ENCODE measurements around the gene FAM3A.

The FAM3A gene

GRCh38 chrX:154534526-154535322 is 18.7 kb upstream of the FAM3A start:
- DNase-seq = peak; percentile 78

DNA sequence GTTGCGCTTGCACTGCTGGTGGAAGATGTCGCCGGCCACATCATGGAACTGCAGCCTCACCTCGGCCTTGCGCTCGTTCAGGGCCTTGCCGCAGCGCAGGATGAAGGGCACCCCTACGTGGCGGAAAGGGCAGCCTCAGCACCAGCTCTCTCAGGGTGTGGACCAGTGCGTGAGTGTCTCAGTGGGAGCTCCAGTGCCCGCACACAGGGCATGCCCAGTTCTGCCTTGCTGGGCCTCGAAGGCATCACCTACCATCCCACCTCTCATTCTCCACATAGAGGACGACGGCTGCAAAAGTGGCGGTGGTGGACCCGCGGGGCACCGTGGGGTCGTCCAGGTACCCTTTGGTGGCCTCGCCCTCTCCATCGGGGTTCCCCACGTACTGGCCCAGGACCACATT is 16.7 kb upstream of the FAM3A start:
- no peak for DNase-seq

GRCh38 chrX:154531626-154532025 is 15.6 kb upstream of the FAM3A start:
- peak; percentile 24 for DNase-seq

- DNase-seq = no peak
Measured at GRCh38 chrX:154530286-154530685, 14.3 kb upstream of the FAM3A start.

GRCh38 chrX:154529206-154529612 is 13.2 kb upstream of the FAM3A start:
- no peak for DNase-seq

DNA sequence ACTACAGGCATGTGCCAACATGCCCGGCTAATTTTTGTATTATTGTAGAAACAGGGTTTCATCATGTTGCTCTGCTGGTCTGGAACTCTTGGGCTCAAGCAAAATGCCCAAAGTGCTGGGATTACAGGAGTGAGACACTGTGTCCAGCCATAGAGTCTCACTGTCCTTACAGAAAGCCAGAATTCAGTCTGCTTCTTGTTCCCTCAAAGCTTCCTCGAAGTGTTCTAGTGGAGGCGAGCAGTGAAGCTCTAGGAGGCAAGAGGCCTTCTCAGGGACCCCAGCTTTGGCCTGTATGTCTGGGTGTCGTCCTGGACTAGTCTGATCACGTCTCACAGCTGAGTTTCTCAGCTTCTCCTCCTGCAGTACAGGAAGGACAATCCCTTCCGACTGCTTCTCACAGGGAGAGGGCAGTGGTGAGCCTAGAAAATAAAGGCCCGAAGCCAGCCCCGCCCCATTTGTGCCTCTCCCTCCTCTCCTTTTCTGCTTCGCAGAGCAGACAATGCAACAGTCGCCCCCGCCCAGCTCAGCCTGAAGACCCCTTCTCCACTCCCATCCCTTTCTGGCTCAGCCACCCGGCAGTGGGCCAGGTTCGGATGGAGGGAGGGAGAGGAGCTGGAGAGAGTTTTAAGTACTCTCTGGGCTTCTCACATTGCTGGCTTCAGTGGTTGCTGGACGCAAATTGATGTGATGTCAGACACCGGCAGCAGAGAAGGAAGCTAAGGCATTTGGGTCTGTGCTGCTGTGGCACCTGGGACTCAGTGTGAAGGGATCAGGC is 11.1 kb upstream of the FAM3A start:
- peak; percentile 71 for DNase-seq

- no peak for DNase-seq
Measured at GRCh38 chrX:154525606-154526490, 9.8 kb upstream of the FAM3A start.

DNA sequence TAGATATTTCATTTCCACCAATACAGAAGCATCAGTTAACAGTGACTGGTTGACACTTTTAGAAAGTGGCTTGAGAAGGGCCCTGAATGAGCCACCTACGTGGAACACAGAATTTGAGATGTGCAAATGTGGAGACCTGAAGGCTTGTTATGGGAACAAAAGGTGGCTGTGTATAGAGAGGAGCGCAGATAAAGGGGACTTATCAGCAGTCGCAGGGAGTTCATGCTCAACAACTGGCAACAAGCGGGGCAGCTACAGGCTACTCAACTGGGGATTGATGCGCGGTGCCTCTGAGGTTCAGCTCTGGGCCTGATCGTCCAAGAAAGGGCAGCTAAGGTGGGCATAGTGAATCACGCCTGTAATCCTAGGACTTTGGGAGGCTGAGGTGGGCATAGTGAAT is 3.4 kb upstream of the FAM3A start:
- no peak for DNase-seq

GRCh38 chrX:154517101-154517781 is 1.2 kb upstream of the FAM3A start:
- no peak for DNase-seq

DNA sequence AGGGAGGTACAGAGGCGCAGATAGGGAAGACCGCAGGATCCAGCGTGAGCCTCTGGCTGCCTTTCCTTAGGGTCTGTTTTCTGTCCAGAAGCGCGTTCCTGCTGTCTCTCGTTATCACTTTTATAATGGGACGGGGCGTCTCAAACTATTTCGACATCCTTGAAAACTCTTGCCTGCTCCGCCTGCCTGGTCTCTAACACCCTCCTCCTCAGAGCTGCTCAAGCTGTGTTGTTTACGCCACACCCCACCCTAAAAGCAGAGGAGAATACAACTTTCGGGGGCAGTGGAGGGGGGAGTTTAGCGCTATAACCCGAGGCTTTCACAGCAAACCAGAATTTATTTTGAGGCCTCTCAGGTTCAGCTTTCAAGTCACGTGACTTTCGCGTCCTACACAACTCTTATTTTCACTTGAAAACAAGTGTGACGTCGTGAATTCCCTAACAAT is 646 bp upstream of the FAM3A start:
- DNase-seq = peak; percentile 35

DNA sequence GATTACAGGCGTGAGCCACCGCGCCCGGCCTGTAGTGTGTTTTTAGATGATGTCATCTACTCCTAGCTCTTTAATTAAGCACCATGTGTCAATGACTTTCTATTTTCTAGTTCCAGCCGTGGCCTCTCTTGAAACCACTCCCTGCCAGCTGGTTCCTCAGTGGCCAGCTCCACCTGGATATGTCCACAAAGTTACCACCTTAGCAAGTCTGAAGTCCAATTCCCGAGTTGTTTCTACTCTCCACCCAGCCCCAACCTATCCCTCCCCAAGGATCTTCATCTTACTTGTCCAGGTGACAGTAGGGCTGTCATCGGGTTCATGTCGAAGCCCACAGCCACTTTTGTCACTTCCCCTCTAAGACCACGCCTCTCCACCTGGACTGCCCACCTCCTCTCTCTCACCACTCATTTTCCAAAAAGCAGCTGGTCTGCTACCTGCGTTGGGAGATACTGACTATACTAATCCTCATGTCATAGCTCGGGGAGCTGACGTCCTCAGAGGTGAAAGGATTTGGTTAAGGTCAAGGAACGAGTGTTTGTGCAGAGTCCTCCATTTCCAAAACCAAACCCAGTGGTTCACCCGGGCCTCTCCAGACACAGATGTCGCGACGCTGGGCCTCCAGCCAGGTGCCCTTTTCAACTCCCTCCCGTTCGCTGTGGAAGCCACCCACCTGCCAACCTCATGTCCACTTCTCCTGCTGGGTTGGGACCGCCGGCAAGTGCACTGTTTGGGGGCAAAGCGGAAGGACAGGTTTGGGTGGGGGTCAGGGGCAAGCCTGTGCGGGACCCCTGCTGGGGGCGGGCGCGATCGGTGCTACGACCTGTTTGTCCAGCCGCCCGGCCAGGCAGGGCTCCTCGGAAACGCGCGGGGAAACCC is 704 bp downstream of the FAM3A start:
- no peak for DNase-seq

- no peak for DNase-seq
Measured at GRCh38 chrX:154513716-154514115, 2.3 kb downstream of the FAM3A start.

DNA sequence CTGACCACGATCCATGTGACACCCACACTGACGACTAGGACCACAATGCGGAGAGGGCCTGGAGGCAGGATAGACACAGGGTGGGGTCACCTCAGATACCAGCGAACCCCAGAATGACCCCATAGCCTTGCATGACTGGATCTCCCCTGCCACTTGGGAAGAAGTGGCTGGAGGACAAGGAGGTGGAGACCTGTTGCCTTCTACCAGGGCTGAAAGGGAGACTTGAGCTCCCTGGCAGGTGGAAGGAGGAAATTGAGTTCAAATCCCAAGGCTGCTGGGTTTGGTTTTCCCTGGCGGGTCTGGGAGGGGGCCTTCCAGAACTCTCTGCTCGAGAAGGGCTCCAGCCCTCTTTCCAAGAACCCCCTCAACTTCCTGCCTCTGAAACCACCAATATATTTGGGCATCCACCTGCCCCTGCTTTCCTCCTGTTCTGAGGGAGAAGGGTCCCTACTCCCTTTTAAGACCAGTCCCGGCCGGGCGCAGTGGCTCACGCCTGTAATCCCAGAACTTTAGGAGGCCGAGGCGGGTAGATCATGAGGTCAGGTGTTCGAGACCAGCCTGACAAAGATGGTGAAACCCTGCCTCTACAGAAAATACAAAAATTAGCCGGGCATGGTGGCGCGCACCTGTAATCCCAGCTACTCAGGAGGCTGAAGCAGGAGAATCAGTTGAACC is 3.0 kb downstream of the FAM3A start:
- no peak for DNase-seq

DNA sequence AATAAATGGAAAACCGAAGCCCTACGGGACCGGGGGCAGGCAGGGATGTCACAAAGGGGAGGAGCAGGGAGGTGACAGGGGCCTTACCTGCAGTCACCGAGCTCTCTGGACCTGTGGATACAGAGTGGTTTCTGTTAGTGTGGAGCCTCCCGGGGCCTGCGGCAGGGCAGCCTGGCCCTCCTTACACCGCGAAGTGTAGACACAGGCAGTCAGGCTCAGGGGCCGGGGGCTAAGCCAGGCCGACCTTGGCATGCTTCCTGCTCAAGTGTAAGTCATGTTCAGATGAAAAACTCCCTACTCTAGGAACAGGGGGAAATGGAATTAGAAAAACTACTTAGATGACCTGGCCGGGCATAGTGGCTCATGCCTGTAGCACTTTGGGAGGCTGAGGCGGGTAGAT is 4.3 kb downstream of the FAM3A start:
- DNase-seq = no peak

- DNase-seq = no peak
Measured at GRCh38 chrX:154509455-154509854, 6.6 kb downstream of the FAM3A start.

DNA sequence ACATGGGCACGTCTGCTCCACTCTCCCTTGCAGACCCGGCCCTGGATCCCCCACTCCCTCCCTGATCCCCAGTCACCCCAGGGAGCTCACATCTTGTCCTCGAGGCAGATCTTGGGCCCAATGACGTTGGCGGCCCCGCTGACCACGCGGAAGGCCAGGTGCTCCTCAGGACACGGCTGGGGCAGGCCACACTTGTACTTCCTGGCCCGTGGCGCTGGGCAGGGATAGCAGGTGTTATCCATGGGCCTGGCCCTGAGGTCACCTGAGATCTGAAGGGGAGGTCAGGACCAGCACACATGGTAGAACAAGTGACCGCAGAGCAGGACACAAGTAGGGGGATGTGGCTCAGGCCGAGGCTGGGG is 7.7 kb downstream of the FAM3A start:
- no peak for DNase-seq

- no peak for DNase-seq
Measured at GRCh38 chrX:154507673-154508383, 8.2 kb downstream of the FAM3A start.

DNA sequence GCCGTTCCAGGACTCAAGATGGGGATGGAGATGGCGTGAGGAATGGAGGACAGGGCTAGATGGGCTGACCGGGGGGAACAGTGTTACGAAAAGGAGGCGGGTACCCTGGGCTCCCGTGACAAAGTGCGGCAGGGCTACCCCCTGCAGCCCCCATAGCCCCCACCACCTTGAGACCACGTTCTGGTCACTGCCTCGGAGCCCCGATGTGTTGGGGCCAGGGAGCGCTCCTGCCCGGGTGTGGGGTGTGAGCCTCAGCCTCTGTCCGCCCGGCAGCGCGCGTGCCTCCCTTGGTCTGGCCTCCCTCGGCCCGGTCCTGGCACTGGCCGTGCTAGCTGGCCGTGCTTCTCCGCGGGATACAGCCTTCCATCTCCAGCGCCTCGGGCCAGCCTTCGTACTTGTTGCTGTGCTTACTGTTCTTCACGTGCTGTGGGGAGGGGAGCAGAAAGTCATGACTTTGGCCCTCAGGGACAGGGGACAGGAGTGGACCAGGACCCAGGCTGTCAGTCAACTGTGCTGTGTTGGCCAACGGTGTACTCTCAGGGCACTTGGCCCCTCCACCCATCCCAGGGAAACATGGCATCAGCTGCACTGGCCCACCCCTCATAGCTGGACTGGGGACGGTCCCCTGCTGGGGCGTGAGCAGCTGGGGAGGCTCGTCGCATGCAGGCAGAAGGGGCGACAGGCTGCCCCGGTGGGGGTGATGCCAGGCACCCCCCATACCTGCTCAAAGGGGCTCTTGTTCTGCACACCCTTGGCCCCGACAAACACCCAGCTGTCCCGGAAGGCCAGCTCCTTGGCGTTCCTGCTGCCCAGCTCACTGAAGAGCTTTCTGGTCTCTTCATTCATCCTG is 9.3 kb downstream of the FAM3A start:
- no peak for DNase-seq

- peak; percentile 23 for DNase-seq
Measured at GRCh38 chrX:154505734-154506133, 10.3 kb downstream of the FAM3A start.

Data from fibroblast of skin of abdomen (primary cell).